Mesendoderm (in vitro differentiated cells): Measurements from ENCODE around the gene MRAP2.

ENCODE experiments used
- DNase-seq: peaks from one replicate; pipeline ENCODE4 v3.0.0; 2013
- H2AK5ac ChIP-seq: 2 replicates; pipeline ENCODE4 v1.6.1; 2013; ENCODE audit warnings: low read length, inconsistent platforms
- H2BK120ac ChIP-seq: 2 replicates; pipeline ENCODE4 v1.6.1; 2013; ENCODE audit warnings: low read depth, mild to moderate bottlenecking, low read length, moderate library complexity, mixed read lengths
- H2BK15ac ChIP-seq: replicated peaks from 2 replicates; pipeline ENCODE4 v1.6.1; 2013; ENCODE audit warnings: low read depth, mild to moderate bottlenecking, moderate library complexity
- H2BK5ac ChIP-seq: 2 replicates; pipeline ENCODE4 v1.6.1; 2013; ENCODE audit warnings: low read length, inconsistent platforms
- H3K18ac ChIP-seq: 2 replicates; pipeline ENCODE4 v1.6.1; 2013; ENCODE audit warnings: mild to moderate bottlenecking, low read length, mixed read lengths
- H3K23ac ChIP-seq: one replicate; pipeline ENCODE4 v1.6.1; 2013; ENCODE audit warnings: low read length
- H3K27ac ChIP-seq: 2 replicates; pipeline ENCODE4 v1.5.1; 2013; ENCODE audit warnings: low read depth, mild to moderate bottlenecking, inconsistent platforms, low read length, moderate library complexity
- H3K27me3 ChIP-seq: 2 replicates; pipeline ENCODE4 v1.6.1; 2013; ENCODE audit warnings: low read length, control low read depth, mild to moderate bottlenecking, inconsistent platforms; ENCODE audit not compliant: insufficient read depth, poor library complexity
- H3K36me3 ChIP-seq: 2 replicates; pipeline ENCODE4 v1.6.1; 2013; ENCODE audit warnings: low read length, inconsistent platforms; ENCODE audit not compliant: control insufficient read depth, insufficient read depth
- H3K4ac ChIP-seq: one replicate; pipeline ENCODE4 v1.6.1; 2013; ENCODE audit warnings: low read depth, mild to moderate bottlenecking, low read length, moderate library complexity
- H3K4me1 ChIP-seq: 2 replicates; pipeline ENCODE4 v1.6.1; 2013; ENCODE audit warnings: low read depth, low read length, inconsistent platforms; ENCODE audit not compliant: control insufficient read depth
- H3K4me2 ChIP-seq: 2 replicates; pipeline ENCODE4 v1.6.1; 2013; ENCODE audit warnings: low read length
- H3K4me3 ChIP-seq: 2 replicates; pipeline ENCODE4 v1.5.1; 2013; ENCODE audit warnings: mild to moderate bottlenecking, low read length
- H3K56ac ChIP-seq: one replicate; pipeline ENCODE4 v1.6.1; 2013; ENCODE audit warnings: low read length
- H3K79me1 ChIP-seq: 2 replicates; pipeline ENCODE4 v1.6.1; 2013; ENCODE audit warnings: low read length, inconsistent platforms
- H3K79me2 ChIP-seq: 2 replicates; pipeline ENCODE4 v1.6.1; 2013; ENCODE audit warnings: mild to moderate bottlenecking, low read length; ENCODE audit not compliant: control insufficient read depth, insufficient read depth
- H3K9ac ChIP-seq: 2 replicates; pipeline ENCODE4 v1.6.1; 2013; ENCODE audit warnings: low read length, inconsistent platforms
- H4K5ac ChIP-seq: one replicate; pipeline ENCODE4 v1.6.1; 2013; ENCODE audit warnings: low read length
- H4K8ac ChIP-seq: one replicate; pipeline ENCODE4 v1.6.1; 2013; ENCODE audit warnings: low read depth, mild to moderate bottlenecking, control low read depth, low read length, moderate library complexity
- WGBS: extraction: QIAGEN DNeasy Blood & Tissue Kit; methylation state at CpG from one replicate; pipeline ENCODE4 v1.1.7; 2013; ENCODE audit warnings: low lambda C conversion rate, missing lambda C conversion rate; ENCODE audit not compliant: insufficient coverage; ENCODE audit errors: extremely low coverage; 5-methylcytosine and 5-hydroxymethylcytosine counted together

The MRAP2 gene

DNA sequence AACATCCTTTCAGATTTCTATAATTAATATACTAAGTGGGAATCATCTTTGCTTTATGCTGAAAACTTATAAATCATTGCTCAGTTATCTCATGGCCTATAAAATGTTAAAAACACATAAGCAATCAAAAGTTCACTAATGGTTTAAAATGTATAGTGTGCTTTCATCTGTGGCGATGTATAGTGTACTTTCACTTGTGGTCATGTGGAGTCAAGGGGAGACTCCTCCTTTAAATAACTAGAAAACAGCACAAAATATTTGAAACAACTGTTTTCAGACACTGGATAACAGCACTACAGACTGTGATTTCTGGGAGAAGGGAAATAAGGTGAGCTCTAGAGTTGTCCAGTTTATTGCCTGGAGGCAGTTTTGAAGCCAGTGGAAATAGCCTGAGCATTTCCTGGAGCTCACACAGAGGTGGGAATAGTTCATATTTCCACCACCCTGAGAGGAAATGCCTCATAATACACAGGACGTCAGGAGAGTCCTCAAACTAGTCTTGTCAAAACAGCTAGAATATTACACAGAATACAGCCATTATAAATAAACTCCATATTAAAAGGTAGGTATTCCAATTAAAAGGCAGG, 104.5 kb downstream of the MRAP2 start:
- Histone ChIP-seq H4K8ac (no peak overlapping the region), H3K4ac (no peak overlapping the region), H3K23ac (no peak overlapping the region), H3K27ac (no peak overlapping the region), H3K4me1 (peaks cover 3% of the 10 kb centered on the region), H3K79me2 (no peaks in the 10 kb centered on the region), H3K18ac (no peak overlapping the region), H3K56ac (no peak overlapping the region), H3K4me2 (no peak overlapping the region), H3K4me3 (no peak overlapping the region), H3K27me3 (no peaks in the 10 kb centered on the region), H2BK15ac (no peak overlapping the region), H3K79me1 (no peaks in the 10 kb centered on the region), H2AK5ac (no peak overlapping the region), H2BK5ac (no peak overlapping the region), H2BK120ac (no peak overlapping the region), H4K5ac (no peak overlapping the region), H3K36me3 (no peaks in the 10 kb centered on the region), H3K9ac (no peak overlapping the region)
- WGBS, result no CpG with 5 or more reads among the region's 2 CpGs
- no peak for DNase-seq

- no peak overlapping the region for H3K23ac ChIP-seq
- H3K27ac ChIP-seq, result no peak overlapping the region
- no peak overlapping the region for H3K4me3 ChIP-seq
- no peaks in the 10 kb centered on the region for H3K36me3 ChIP-seq
- H3K79me1 ChIP-seq, result no peaks in the 10 kb centered on the region
- peaks cover 3% of the 10 kb centered on the region for H3K4me1 ChIP-seq
- H3K4me2 ChIP-seq, result no peak overlapping the region
- H3K56ac ChIP-seq, result no peak overlapping the region
- no peaks in the 10 kb centered on the region for H3K79me2 ChIP-seq
- H2AK5ac ChIP-seq, result no peak overlapping the region
- no peak overlapping the region for H4K5ac ChIP-seq
- H2BK120ac ChIP-seq, result no peak overlapping the region
- H2BK5ac ChIP-seq, result no peak overlapping the region
- no peak overlapping the region for H4K8ac ChIP-seq
- DNase-seq, result no peak
- H3K4ac ChIP-seq, result no peak overlapping the region
- no peak overlapping the region for H3K9ac ChIP-seq
- no peak overlapping the region for H2BK15ac ChIP-seq
- H3K18ac ChIP-seq, result no peak overlapping the region
- no peaks in the 10 kb centered on the region for H3K27me3 ChIP-seq
These were observed 105.7 kb downstream of the MRAP2 start for GRCh38 chr6:84139311-84139710.
